HepG2 (cell line): ENCODE measurements around the gene SRF. TPM values are rescaled to one million over a fixed set of nuclear protein-coding genes. Genes with fewer than 3 reads are reported as not detected.

Source experiments
- ATAC-seq: fragments of 200-7000 bp; cut with Tn5 transposase; 3 replicates; pipeline ENCODE4 v1.9.1; 2020; ENCODE audit warnings: mild to moderate bottlenecking, moderate library complexity
- Bru-seq: library from RNA; stranded (reverse); fragments of 400-500 nt; gene quantifications from one replicate; lab custom pipeline; 2021; lab: Mats Ljungman, UMichigan
- BruChase-seq, 2 experiments: library from RNA; stranded (reverse); fragments of 400-500 nt; gene quantifications; one replicate each; lab custom pipeline; 2021; lab: Mats Ljungman, UMichigan
- BruUV-seq: library from RNA; stranded (reverse); fragments of 400-500 nt; replicated peaks from 2 replicates; lab custom pipeline; 2021; lab: Mats Ljungman, UMichigan
- CTCF ChIA-PET: fragments of 300-600 bp; formaldehyde crosslinking; extraction: SDS; loops from one replicate; lab custom pipeline; 2021; ENCODE audit warnings: low total read pairs, inconsistent platforms, low intra/inter-chr PET ratio; lab: Yijun Ruan, JAX
- POLR2A ChIA-PET: fragments of 350-600 bp; sonication (Branson Sonifier 250); formaldehyde crosslinking; loops from one replicate; lab custom pipeline; 2020; ENCODE audit warnings: antibody characterized with exemption, inconsistent platforms; lab: Yijun Ruan, JAX
- DNase-seq: peaks from one replicate; pipeline ENCODE4 v3.0.0-alpha.2; 2015; ENCODE audit warnings: low spot score
- FAIRE-seq: peaks from 3 replicates; lab custom pipeline; 2011; peaks lifted over from hg19 to GRCh38; lab: Jason Lieb, UNC
- H2AFZ ChIP-seq: one replicate; pipeline ENCODE4 v1.6.1; 2011; ENCODE audit warnings: low read length, inconsistent platforms
- H3K27ac ChIP-seq: fragments of 300-600 bp; 3 replicates; pipeline ENCODE4 v1.8.0; 2011; ENCODE audit warnings: mixed run types, mild to moderate bottlenecking, mixed read lengths, low read length, inconsistent platforms; ENCODE audit not compliant: insufficient read depth; ENCODE audit errors: extremely low read length
- H3K27me3 ChIP-seq, 2 experiments: fragments of 200-600 bp in 1 of 2; 2 replicates in 1 of 2; 3 replicates in 1 of 2; pipeline versions ENCODE4 v1.6.0 to v1.8.0; 2011; ENCODE audit warnings: low read length in 2 of 2, mild to moderate bottlenecking in 2 of 2, moderate library complexity in 2 of 2, inconsistent platforms in 1 of 2; ENCODE audit not compliant: insufficient read depth in 2 of 2, control insufficient read depth in 1 of 2
- H3K36me3 ChIP-seq, 2 experiments: fragments of 200-600 bp in 1 of 2; replicated peaks in 1 of 2; 2 replicates in 1 of 2; 3 replicates in 1 of 2; pipeline versions ENCODE4 v1.5.1 to v1.8.0; 2011; ENCODE audit warnings: low read length in 2 of 2, inconsistent platforms in 1 of 2; ENCODE audit not compliant: insufficient read depth in 2 of 2, control insufficient read depth in 1 of 2
- H3K4me1 ChIP-seq: 2 replicates; pipeline ENCODE4 v1.5.1; 2012; ENCODE audit warnings: low read length, inconsistent platforms; ENCODE audit not compliant: insufficient read depth
- H3K4me2 ChIP-seq: 2 replicates; pipeline ENCODE4 v1.6.0; 2011; ENCODE audit warnings: low read depth, low read length, inconsistent platforms
- H3K4me3 ChIP-seq, 3 experiments: fragments of 200-600 bp in 1 of 3; sonication (generic), shearing (Covaris generic) in 1 of 3; replicated peaks in 1 of 3; 2 replicates each; pipeline ENCODE4 v1.5.1; 2011 to 2016; ENCODE audit warnings: low read length in 3 of 3, inconsistent platforms in 2 of 3, low read depth in 2 of 3, mild to moderate bottlenecking in 2 of 3, control low read depth in 1 of 3, mixed read lengths in 1 of 3; ENCODE audit not compliant: insufficient read depth in 1 of 3
- H3K79me2 ChIP-seq: one replicate; pipeline ENCODE4 v1.6.1; 2011; ENCODE audit warnings: low read length, inconsistent platforms; ENCODE audit not compliant: insufficient read depth
- H3K9ac ChIP-seq: 2 replicates; pipeline ENCODE4 v1.6.0; 2011; ENCODE audit warnings: mild to moderate bottlenecking, low read depth, low read length, inconsistent platforms; ENCODE audit not compliant: insufficient read depth
- H3K9me3 ChIP-seq: 2 replicates; pipeline ENCODE4 v1.5.1; 2012; ENCODE audit warnings: mild to moderate bottlenecking, low read length
- H4K20me1 ChIP-seq: 2 replicates; pipeline ENCODE4 v1.6.0; 2011; ENCODE audit warnings: inconsistent platforms, mild to moderate bottlenecking, low read length, moderate library complexity; ENCODE audit not compliant: insufficient read depth
- ARHGAP35 ChIP-seq: sonication (generic); formaldehyde crosslinking; IDR thresholded peaks from 2 replicates; pipeline ENCODE4 v1.9.0; 2022; ENCODE audit warnings: mild to moderate bottlenecking, inconsistent platforms, moderate library complexity, missing genetic modification reagents, borderline replicate concordance
- BHLHE40 ChIP-seq: IDR thresholded peaks from 2 replicates; pipeline ENCODE4 v1.6.1; 2011; ENCODE audit warnings: low read length, improper control_type of control experiment
- CREM ChIP-seq, 2 experiments: sonication (generic) in 1 of 2; formaldehyde crosslinking in 1 of 2; IDR thresholded peaks; 2 replicates each; pipeline versions ENCODE4 v1.4.0 to v1.6.1; 2016 to 2020; ENCODE audit warnings: antibody characterized with exemption in 1 of 2, mild to moderate bottlenecking in 1 of 2, missing genetic modification reagents in 1 of 2
- ETV6 ChIP-seq: sonication (generic); formaldehyde crosslinking; conservative IDR thresholded peaks from 2 replicates; pipeline ENCODE4 v1.4.0; 2020; ENCODE audit warnings: missing genetic modification reagents
- FOXP4 ChIP-seq: sonication (generic); formaldehyde crosslinking; IDR thresholded peaks from 2 replicates; pipeline ENCODE4 v1.4.0; 2020; ENCODE audit warnings: missing genetic modification reagents
- HOXA5 ChIP-seq: sonication (generic); formaldehyde crosslinking; IDR thresholded peaks from 2 replicates; pipeline ENCODE4 v1.4.0; 2020; ENCODE audit warnings: missing genetic modification reagents
- NFYC ChIP-seq: IDR thresholded peaks from 2 replicates; pipeline ENCODE4 v1.6.1; 2016; ENCODE audit warnings: missing genetic modification reagents, missing compliant biosample characterization
- NPAS2 ChIP-seq: sonication (generic); formaldehyde crosslinking; IDR thresholded peaks from 2 replicates; pipeline ENCODE4 v1.8.0; 2022; ENCODE audit warnings: mild to moderate bottlenecking, missing genetic modification reagents, borderline replicate concordance
- POLR2A ChIP-seq, 2 experiments: IDR thresholded peaks; 2 replicates each; pipeline ENCODE4 v1.6.1; 2011; ENCODE audit warnings: low read depth in 2 of 2, low read length in 2 of 2, mild to moderate bottlenecking in 1 of 2, moderate library complexity in 1 of 2; ENCODE audit not compliant: insufficient read depth in 1 of 2
- PPARG ChIP-seq: conservative IDR thresholded peaks from 2 replicates; pipeline ENCODE4 v1.6.1; 2016; ENCODE audit warnings: missing biosample characterization, missing genetic modification reagents
- SOX6 ChIP-seq, 2 experiments: fragments of 450-650 bp in 1 of 2; sonication (generic) in 1 of 2; formaldehyde crosslinking in 1 of 2; IDR thresholded peaks; 2 replicates each; pipeline versions ENCODE4 v1.4.0 to v1.6.1; 2017 to 2020; ENCODE audit warnings: antibody characterized with exemption in 1 of 2, mild to moderate bottlenecking in 1 of 2, missing genetic modification reagents in 1 of 2
- ZNF383 ChIP-seq: sonication (generic); formaldehyde crosslinking; IDR thresholded peaks from 2 replicates; pipeline ENCODE4 v1.4.0; 2020; ENCODE audit warnings: missing genetic modification reagents, mild to moderate bottlenecking, borderline replicate concordance
- ZUFSP ChIP-seq: sonication (generic); formaldehyde crosslinking; IDR thresholded peaks from 2 replicates; pipeline ENCODE4 v1.9.0; 2021; ENCODE audit warnings: missing genetic modification reagents, mild to moderate bottlenecking, borderline replicate concordance
- WGBS: methylation state at CpG from one replicate; pipeline ENCODE4 v1.1.6; 2017; ENCODE audit warnings: low lambda C conversion rate; 5-methylcytosine and 5-hydroxymethylcytosine counted together
- in situ Hi-C: cut with HindIII; loops from 2 replicates; pipeline ENCODE4 v1.10.0; 2017; ENCODE audit warnings: low pct_unique_long_range_greater_than_20kb; ENCODE audit not compliant: extremely low pct_ligation_motif_present
- intact Hi-C: fragments of 100-400 bp; cut with micrococcal nuclease; formaldehyde crosslinking; loops from one replicate; pipeline ENCODE4 v1.10.0; 2022; ENCODE audit not compliant: unreplicated experiment
- long read RNA-seq, 2 experiments: library from RNA in 1 of 2; library from polyadenylated mRNA in 1 of 2; stranded (forward) in 1 of 2; unstranded in 1 of 2; transcript quantifications; one replicate each; pipeline ENCODE4 v2.0.0, GENCODE V29; 2019 to 2022
- polyA minus RNA-seq, 3 experiments: library from RNA; depleted of rRNA, polyadenylated mRNA; stranded (reverse); fragments of >200 nt; gene quantifications; 2 replicates each; pipeline ENCODE4 v1.2.3, GENCODE V29; 2011; ENCODE audit warnings: low replicate concordance in 1 of 3
- polyA plus RNA-seq, 8 experiments: library from polyadenylated mRNA; depleted of rRNA in 3 of 8; stranded (reverse) in 7 of 8; unstranded in 1 of 8; fragments of >200 nt; fragmentation: Illumina TruSeq in 4 of 8; extraction: Trizol in 4 of 8; gene quantifications; 2 replicates each; pipeline versions ENCODE4 v1.2.1 to v1.2.3, GENCODE V29; 2011 to 2016; ENCODE audit warnings: low read depth in 4 of 8, missing spikeins in 1 of 8, mixed read lengths in 1 of 8; ENCODE audit not compliant: insufficient read depth in 1 of 8
- total RNA-seq, 5 experiments: library from RNA; depleted of rRNA; stranded (reverse); fragments of >200 nt; fragmentation: Illumina TruSeq; extraction: Trizol; gene quantifications; 2 replicates each; pipeline ENCODE4 v1.2.3, GENCODE V29; 2016; ENCODE audit warnings: low read depth in 1 of 5

Gene SRF
- 21.0 and 25.5 TPM in 2 replicates for total RNA-seq (2016; rRNA removed; fragmentation: Illumina TruSeq; extraction: Trizol)
- 4.5 and 4.8 TPM in 2 replicates for total RNA-seq (2016; cell fraction: cytosol; rRNA removed; fragmentation: Illumina TruSeq; extraction: Trizol; ENCODE audit: low read depth)
- 19.0 and 26.0 TPM in 2 replicates for total RNA-seq (2016; cell fraction: insoluble cytoplasmic fraction; rRNA removed; fragmentation: Illumina TruSeq; extraction: Trizol)
- total RNA-seq (2016; cell fraction: membrane; rRNA removed; fragmentation: Illumina TruSeq; extraction: Trizol) = 20.6 and 21.0 TPM in 2 replicates
- 15.5 and 17.7 TPM in 2 replicates for total RNA-seq (2016; cell fraction: nucleus; rRNA removed; fragmentation: Illumina TruSeq; extraction: Trizol)
- 44.1 and 45.7 TPM in 2 replicates for polyA plus RNA-seq (2011; rRNA removed)
- polyA plus RNA-seq (2011; cell fraction: cytosol; rRNA removed) = 30.8 and 42.8 TPM in 2 replicates
- polyA plus RNA-seq (2011; cell fraction: nucleus; rRNA removed) = 50.7 and 72.8 TPM in 2 replicates
- polyA plus RNA-seq (2012) = 18.6 and 23.1 TPM in 2 replicates
- polyA plus RNA-seq (2016; cell fraction: cytosol; fragmentation: Illumina TruSeq; extraction: Trizol; ENCODE audit: low read depth) = 5.2 and 5.4 TPM in 2 replicates
- polyA plus RNA-seq (2016; cell fraction: insoluble cytoplasmic fraction; fragmentation: Illumina TruSeq; extraction: Trizol; ENCODE audit: low read depth) = 26.4 and 31.7 TPM in 2 replicates
- polyA plus RNA-seq (2016; cell fraction: membrane; fragmentation: Illumina TruSeq; extraction: Trizol; ENCODE audit: low read depth) = 19.0 and 19.4 TPM in 2 replicates
- 33.8 and 35.3 TPM in 2 replicates for polyA plus RNA-seq (2016; cell fraction: nucleus; fragmentation: Illumina TruSeq; extraction: Trizol; ENCODE audit: insufficient read depth, low read depth)
- 59.4 and 75.9 TPM in 2 replicates for polyA minus RNA-seq (2011; rRNA and poly(A)+ RNA removed; ENCODE audit: low replicate concordance)
- polyA minus RNA-seq (2011; cell fraction: cytosol; rRNA and poly(A)+ RNA removed) = 19.9 and 20.3 TPM in 2 replicates
- 20.2 and 21.3 TPM in 2 replicates for polyA minus RNA-seq (2011; cell fraction: nucleus; rRNA and poly(A)+ RNA removed)
- percentile 80 among the genes with signal in this experiment for Bru-seq, nascent RNA
- BruChase-seq, experiment 1, labeled RNA remaining after a 6-hour chase = percentile 95 among the genes with signal in this experiment
- BruChase-seq, experiment 2, labeled RNA remaining after a 2-hour chase = percentile 89 among the genes with signal in this experiment
- long read RNA-seq, experiment 1, partial matches to known transcripts = 6 of 7 reads
- long read RNA-seq, experiment 1, other reads (novel, unspliced or antisense) = 1 of 7 reads
- long read RNA-seq, experiment 2, full-length matches to known transcripts = 43 of 144 reads
- long read RNA-seq, experiment 2, partial matches to known transcripts = 82 of 144 reads
- long read RNA-seq, experiment 2, other reads (novel, unspliced or antisense) = 19 of 144 reads

- DNase-seq (peak; percentile 99), ATAC-seq (peak; percentile 70), FAIRE-seq (peak; percentile 95)
- ChIA-PET CTCF (interaction anchor here (0.8 kb wide), 1 partner anchor 118 kb away, joined by 3 read pairs; the partner anchor contains the start of gene CUL7), POLR2A (interaction anchor here (0.8 to 2.7 kb wide), 13 partner anchors 9 to 256 kb away, joined by 3 to 16 read pairs (median 5); partner anchors contain the start of genes ABCC10, CUL7, CUL9 and KLC4)
- H3K4me1 ChIP-seq = peaks cover 37% of the 10 kb centered on the region
- peak within 1 kb of the TSS; percentile 95 to 97 (median 95) for H3K4me3 ChIP-seq
- peak within 1 kb of the TSS; percentile 82 for H3K27ac ChIP-seq
- in situ Hi-C loops = no loop called here
- H3K9ac ChIP-seq = peak within 1 kb of the TSS; percentile 96
- H3K9me3 ChIP-seq = no peaks in the 10 kb centered on the region
- intact Hi-C loops = loop anchor here (5.0 kb wide), 1 partner anchor 456 kb away; the partner anchor contains the start of gene GTPBP2
- TSS peak; percentile 37 for BruUV-seq
- H3K79me2 ChIP-seq = peaks cover 36% of the 10 kb centered on the region
- peaks cover 32% of the 10 kb centered on the region for H4K20me1 ChIP-seq
- 3% methylated on average over 24 of the region's 83 CpGs for WGBS
- peaks cover 8 to 14% of the 10 kb centered on the region in 2 experiments for H3K36me3 ChIP-seq
- peak within 1 kb of the TSS; percentile 95 for H3K4me2 ChIP-seq
- H2AFZ ChIP-seq = peak within 1 kb of the TSS; percentile 48
- no peaks in the 10 kb centered on the region; a peak in 1 of 5 replicates for H3K27me3 ChIP-seq
- TF ChIP-seq ZUFSP (CRISPR knock-in tag) (no peak), FOXP4 (no peak), PPARG (CRISPR knock-in tag) (no peak; the same call in 1 of the 2 replicates), SOX6 (IDR thresholded peaks at IDR 0.05) (no peak), SOX6 (CRISPR knock-in tag; IDR thresholded peaks at IDR 0.05) (peak; percentile 74), HOXA5 (no peak; the same call in none of the 2 replicates), CREM (IDR thresholded peaks at IDR 0.05) (peak; percentile 83), CREM (CRISPR knock-in tag; IDR thresholded peaks at IDR 0.05) (no peak), ARHGAP35 (CRISPR knock-in tag) (0 out of 2 replicates have a peak, but pooled peaks have one; percentile 16), NPAS2 (CRISPR knock-in tag) (no peak), ZNF383 (CRISPR knock-in tag) (peak; percentile 37; the same call in 1 of the 2 replicates), ETV6 (peak; percentile 40; the same call in 1 of the 2 replicates), POLR2A (IDR thresholded peaks at IDR 0.05; ENCODE audit: insufficient read depth in 1 of 2, low read depth in 2 of 2, low read length in 2 of 2) (peak in 1 of 2 experiments; percentile 74; a peak in 2 of 4 replicates), BHLHE40 (no peak), NFYC (CRISPR knock-in tag) (peak; percentile 81)
Measured at GRCh38 chr6:43170931-43171706, at the start of gene SRF. Gene SRF (plus strand): TSS chr6:43171269. CDS start chr6:43171657, 388 bp downstream.
